GM11168 (cell line): ENCODE data around the gene PWP2.
"Not testable (repeated sequence)": the region's sequence is repeated elsewhere in the genome, so short reads cannot be mapped to it uniquely, and the experiment has no call there.

ENCODE experiments used
- in situ Hi-C: fragments of 300-500 bp; cut with MboI; formaldehyde crosslinking; loops from one replicate; pipeline ENCODE4 v1.12.0; 2022; ENCODE audit warnings: low sequenced_read_pairs; ENCODE audit not compliant: unreplicated experiment

The PWP2 gene

DNA sequence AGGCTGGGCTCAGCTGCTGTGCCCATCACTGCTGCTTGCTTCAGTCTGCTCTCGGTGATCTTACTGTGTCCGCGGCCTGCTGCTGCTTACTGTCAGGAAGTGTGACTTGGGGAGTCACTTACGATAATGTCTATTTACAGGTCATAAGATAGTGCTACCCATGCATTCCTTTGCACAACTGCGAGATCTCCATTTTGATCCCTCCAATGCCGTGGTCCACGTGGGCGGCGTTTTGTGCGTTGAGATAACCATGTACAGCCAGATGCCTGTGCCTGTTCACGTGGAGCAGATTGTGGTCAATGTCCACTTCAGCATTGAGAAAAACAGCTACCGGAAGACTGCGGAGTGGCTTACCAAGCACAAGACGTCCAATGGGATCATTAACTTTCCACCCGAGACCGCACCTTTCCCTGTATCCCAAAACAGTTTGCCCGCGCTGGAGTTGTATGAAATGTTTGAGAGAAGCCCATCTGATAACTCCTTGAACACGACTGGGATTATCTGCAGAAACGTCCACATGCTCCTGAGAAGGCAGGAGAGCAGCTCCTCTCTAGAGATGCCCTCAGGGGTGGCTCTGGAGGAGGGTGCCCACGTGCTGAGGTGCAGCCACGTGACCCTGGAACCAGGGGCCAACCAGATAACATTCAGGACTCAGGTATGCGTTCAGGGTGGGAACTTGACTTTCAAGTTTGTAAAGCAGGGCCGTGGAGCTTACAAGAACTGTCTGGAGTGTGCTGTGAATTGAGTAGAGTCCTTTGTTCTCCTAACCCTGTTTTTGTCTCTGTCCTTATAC lies 24.4 kb upstream of the PWP2 start:
- in situ Hi-C loops, result no loop called here

- in situ Hi-C loops, result no loop called here
Measured at GRCh38 chr21:44083631-44084291, 23.4 kb upstream of the PWP2 start.

- in situ Hi-C loops, result no loop called here
Measured at GRCh38 chr21:44084496-44085241, 22.5 kb upstream of the PWP2 start.

GRCh38 chr21:44085491-44086321 lies 21.5 kb upstream of the PWP2 start:
- in situ Hi-C loops, result no loop called here

DNA sequence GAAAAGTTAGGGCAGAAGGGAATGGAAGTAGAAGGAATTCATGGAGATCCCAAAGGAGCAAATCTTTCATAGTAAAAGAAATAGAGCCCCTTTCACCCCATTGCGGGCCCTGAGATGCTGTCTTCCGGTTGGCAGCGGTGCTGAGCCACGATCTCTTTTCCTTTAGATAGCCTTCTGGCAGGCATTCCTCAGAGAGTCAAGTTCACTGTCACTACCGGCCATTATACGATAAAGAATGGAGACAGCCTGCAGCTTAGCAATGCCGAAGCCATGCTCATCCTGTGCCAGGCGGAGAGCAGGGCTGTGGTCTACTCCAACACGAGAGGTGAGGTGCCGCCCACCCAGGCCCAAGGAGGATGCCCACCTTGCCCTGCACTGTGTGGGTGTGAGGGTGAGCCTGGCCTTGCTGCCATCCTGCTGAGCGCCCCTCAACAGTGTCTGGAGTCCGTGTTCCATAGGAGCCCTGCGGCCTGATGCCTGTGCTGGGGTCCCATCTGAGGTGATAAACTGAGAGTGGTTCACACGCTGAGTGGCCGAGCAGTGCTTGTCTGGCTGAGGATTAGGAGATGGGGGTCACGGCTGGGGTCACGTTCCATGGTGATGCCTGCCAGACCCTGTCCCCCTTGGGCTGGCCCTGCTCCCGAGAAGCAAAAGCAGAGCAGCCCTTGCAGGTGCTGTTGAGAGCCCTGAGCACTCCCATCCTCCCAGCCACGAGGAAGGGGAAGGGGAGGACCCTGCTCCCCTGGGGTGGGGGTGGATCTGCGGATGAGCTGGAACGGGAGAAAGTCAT lies 20.4 kb upstream of the PWP2 start:
- in situ Hi-C loops, result no loop called here

- in situ Hi-C loops, result no loop called here
Measured at GRCh38 chr21:44087426-44088400, 19.5 kb upstream of the PWP2 start.

- in situ Hi-C loops, result no loop called here
Measured at GRCh38 chr21:44088401-44088780, 18.8 kb upstream of the PWP2 start.

- in situ Hi-C loops, result no loop called here
Measured at GRCh38 chr21:44089001-44089911, 17.9 kb upstream of the PWP2 start.

GRCh38 chr21:44090325-44090724 lies 16.9 kb upstream of the PWP2 start:
- in situ Hi-C loops, result no loop called here

DNA sequence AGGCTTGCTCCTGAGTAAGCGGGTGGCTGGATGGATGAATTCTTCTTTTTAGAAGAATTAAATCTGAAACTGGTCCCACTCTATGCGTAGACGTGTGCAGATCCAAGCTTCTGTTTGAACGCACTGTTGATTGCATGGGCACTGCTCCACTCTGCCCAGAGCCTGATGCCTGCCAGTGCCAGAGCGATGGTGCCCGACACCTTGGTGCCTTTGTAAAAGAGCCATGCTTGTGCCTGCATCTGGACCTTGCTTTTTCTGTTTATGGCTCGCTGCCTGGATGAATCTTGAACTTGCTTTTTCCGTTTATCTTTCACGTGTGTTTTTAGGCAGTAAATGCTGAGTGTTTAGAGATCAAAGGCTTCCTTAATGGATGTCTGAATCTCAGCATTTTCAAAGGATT lies 15.0 kb upstream of the PWP2 start:
- in situ Hi-C loops, result no loop called here

GRCh38 chr21:44093761-44094160 lies 13.4 kb upstream of the PWP2 start:
- in situ Hi-C loops, result no loop called here

DNA sequence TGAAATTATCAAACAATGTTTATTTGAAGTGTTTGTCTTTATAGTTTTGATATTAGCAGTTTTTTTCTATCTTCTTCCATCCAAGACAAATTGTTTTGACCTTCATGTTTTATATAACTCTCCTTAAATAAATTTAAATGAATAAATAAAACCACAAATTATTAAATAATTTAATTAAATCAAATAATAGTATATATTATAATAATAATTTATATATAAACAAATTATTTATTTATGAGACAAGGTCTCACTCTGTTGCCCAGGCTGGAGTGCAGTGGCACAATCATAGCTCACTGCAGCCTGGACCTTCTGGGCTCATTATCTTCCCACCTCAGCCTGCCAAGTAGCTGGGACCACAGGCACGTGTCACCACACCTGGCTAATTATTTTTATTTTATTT lies 12.4 kb upstream of the PWP2 start:
- in situ Hi-C loops, result no loop called here

DNA sequence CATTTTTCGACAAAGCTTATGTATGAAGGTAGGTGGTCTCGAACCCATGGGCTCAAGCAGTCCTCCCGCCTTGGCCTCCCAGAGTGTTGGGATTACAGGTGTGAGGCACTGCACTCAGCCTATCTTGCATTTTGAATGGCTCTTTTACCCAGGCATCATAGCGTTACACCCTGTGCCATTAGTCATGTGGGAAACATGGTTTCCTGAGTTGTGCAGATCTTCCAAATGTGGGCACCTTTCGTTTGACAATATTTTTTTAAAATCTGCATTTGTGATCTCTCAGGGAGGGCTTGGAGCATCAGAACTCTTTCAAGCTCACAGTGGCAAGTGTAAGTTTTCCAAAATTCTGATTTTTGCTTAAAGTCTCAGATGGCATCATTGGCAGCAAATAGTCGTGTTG lies 8.7 kb upstream of the PWP2 start:
- in situ Hi-C loops, result not testable (repeated sequence)

- in situ Hi-C loops, result not testable (repeated sequence)
Measured at GRCh38 chr21:44098964-44099363, 8.2 kb upstream of the PWP2 start.

GRCh38 chr21:44107589-44107988 lies 390 bp downstream of the PWP2 start:
- in situ Hi-C loops, result not testable (repeated sequence)

DNA sequence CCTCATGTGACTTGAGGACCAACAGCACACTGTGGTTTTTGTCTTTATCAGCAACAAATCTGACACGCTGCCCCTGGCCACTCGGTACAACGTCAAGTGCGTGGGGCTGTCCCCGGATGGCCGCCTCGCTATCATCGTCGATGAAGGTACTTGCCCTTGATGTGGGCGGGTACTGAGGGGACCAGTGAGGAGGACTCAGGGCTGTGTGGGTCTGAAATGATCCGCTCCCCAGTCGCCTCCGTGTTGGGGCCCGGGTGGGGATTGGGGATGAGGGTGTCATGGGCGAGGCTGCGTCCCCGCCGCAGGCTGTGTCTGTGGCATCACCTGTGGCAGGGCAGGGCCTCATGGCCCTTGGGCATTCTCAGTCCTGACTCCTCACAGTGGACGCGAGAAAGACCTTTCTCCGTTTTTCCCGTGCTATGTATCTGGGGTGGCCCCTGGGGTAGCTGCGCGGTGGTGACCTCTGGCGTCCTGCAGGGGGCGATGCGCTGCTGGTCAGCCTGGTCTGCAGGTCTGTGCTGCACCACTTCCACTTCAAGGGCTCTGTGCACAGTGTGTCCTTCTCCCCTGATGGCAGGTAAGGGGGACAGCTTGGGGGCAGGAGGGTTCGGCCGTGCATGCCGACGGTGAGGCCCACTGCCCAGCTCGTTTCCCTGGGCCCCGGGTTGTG lies 6.6 kb downstream of the PWP2 start:
- in situ Hi-C loops, result not testable (repeated sequence)

- in situ Hi-C loops, result not testable (repeated sequence)
Measured at GRCh38 chr21:44122131-44122530, 14.9 kb downstream of the PWP2 start.
